ENCODE measurements around the gene TWIST1. TPM values are rescaled to one million over a fixed set of nuclear protein-coding genes. Genes with fewer than 3 reads are reported as not detected.

Gene TWIST1
- total RNA-seq, 5 donors from 2014 or later (not counting 1 experiment from before 2014, with no cell fraction given) = 0.16 to 0.92 (median 0.18) TPM; not detected in 2

GRCh38 chr7:19091550-19092200 lies 25.8 kb downstream of the TWIST1 start:
- Histone ChIP-seq H3K27ac (ENCODE audit: low read length) (no peak overlapping the region), H3K9me3 (no peaks in the 10 kb centered on the region), H3K27me3 (replicated peaks in 1 of 2; ENCODE audit: control insufficient read depth in 2 of 2, extremely low read depth in 1 of 2, insufficient read depth in 2 of 2, low read length in 1 of 2) (peaks cover 0 to 2% of the 10 kb centered on the region in 2 experiments), H3K4me3 (ENCODE audit: control insufficient read depth in 1 of 2, extremely low read depth in 1 of 2, low read length in 1 of 2) (no peak overlapping the region), H3K4me1 (ENCODE audit: control insufficient read depth in 1 of 2, extremely low read depth in 1 of 2, insufficient read depth in 2 of 2, low read length in 2 of 2) (no peaks in the 10 kb centered on the region), H3K36me3 (ENCODE audit: control insufficient read depth in 2 of 2, extremely low read depth in 1 of 2, insufficient read depth in 1 of 2, low read length in 1 of 2) (no peaks in the 10 kb centered on the region)
- POLR2A ChIA-PET = no interaction called here
- Mint-ChIP-seq H3K9me3 (peaks cover 0 to 4% (median 0%) of the 10 kb centered on the region in 3 donors), H3K27ac (no peak overlapping the region), H3K4me3 (no peak overlapping the region), H3K36me3 (no peaks in the 10 kb centered on the region), H3K27me3 (no peaks in the 10 kb centered on the region), H3K4me1 (no peaks in the 10 kb centered on the region)
- DNase-seq (no peak), ATAC-seq (replicated peaks in 1 of 4) (no peak)
- CTCF ChIA-PET = no interaction called here
- no CpG with 5 or more reads among the region's 6 CpGs for WGBS (ENCODE audit: insufficient coverage)

GRCh38 chr7:19090526-19090925 lies 26.9 kb downstream of the TWIST1 start:
- no peak for DNase-seq
- Histone ChIP-seq H3K4me1 (ENCODE audit: control insufficient read depth in 1 of 2, extremely low read depth in 1 of 2, insufficient read depth in 2 of 2, low read length in 2 of 2) (no peaks in the 10 kb centered on the region), H3K27ac (ENCODE audit: low read length) (no peak overlapping the region), H3K4me3 (ENCODE audit: control insufficient read depth in 1 of 2, extremely low read depth in 1 of 2, low read length in 1 of 2) (no peak overlapping the region), H3K27me3 (replicated peaks in 1 of 2; ENCODE audit: control insufficient read depth in 2 of 2, extremely low read depth in 1 of 2, insufficient read depth in 2 of 2, low read length in 1 of 2) (peaks cover 0 to 2% of the 10 kb centered on the region in 2 experiments), H3K9me3 (no peaks in the 10 kb centered on the region), H3K36me3 (ENCODE audit: control insufficient read depth in 2 of 2, extremely low read depth in 1 of 2, insufficient read depth in 1 of 2, low read length in 1 of 2) (no peaks in the 10 kb centered on the region)
- Mint-ChIP-seq H3K27ac (no peak overlapping the region), H3K27me3 (no peaks in the 10 kb centered on the region), H3K36me3 (no peaks in the 10 kb centered on the region), H3K4me3 (no peak overlapping the region), H3K9me3 (peaks cover 0 to 4% (median 0%) of the 10 kb centered on the region in 3 donors), H3K4me1 (no peaks in the 10 kb centered on the region)
- CTCF ChIA-PET = no interaction called here
- ATAC-seq (replicated peaks in 1 of 4) = no peak
- POLR2A ChIA-PET = no interaction called here
- WGBS (ENCODE audit: insufficient coverage) = no CpG with 5 or more reads among the region's 2 CpGs

- Histone ChIP-seq H3K27me3 (replicated peaks in 1 of 2; ENCODE audit: control insufficient read depth in 2 of 2, extremely low read depth in 1 of 2, insufficient read depth in 2 of 2, low read length in 1 of 2) (peaks cover 0 to 2% of the 10 kb centered on the region in 2 experiments), H3K27ac (ENCODE audit: low read length) (no peak overlapping the region), H3K4me3 (ENCODE audit: control insufficient read depth in 1 of 2, extremely low read depth in 1 of 2, low read length in 1 of 2) (no peak overlapping the region), H3K9me3 (no peaks in the 10 kb centered on the region), H3K36me3 (ENCODE audit: control insufficient read depth in 2 of 2, extremely low read depth in 1 of 2, insufficient read depth in 1 of 2, low read length in 1 of 2) (no peaks in the 10 kb centered on the region), H3K4me1 (ENCODE audit: control insufficient read depth in 1 of 2, extremely low read depth in 1 of 2, insufficient read depth in 2 of 2, low read length in 2 of 2) (no peaks in the 10 kb centered on the region)
- Mint-ChIP-seq H3K36me3 (no peaks in the 10 kb centered on the region), H3K4me1 (no peaks in the 10 kb centered on the region), H3K9me3 (peaks cover 0 to 4% (median 0%) of the 10 kb centered on the region in 3 donors), H3K27ac (no peak overlapping the region), H3K4me3 (no peak overlapping the region), H3K27me3 (no peaks in the 10 kb centered on the region)
- ATAC-seq (replicated peaks in 1 of 4) = no peak
- CTCF ChIA-PET = no interaction called here
- DNase-seq = no peak
- WGBS (ENCODE audit: insufficient coverage) = 0% methylated on average over 1 of the region's 3 CpGs
- POLR2A ChIA-PET = no interaction called here
Observed at GRCh38 chr7:19089797-19090196, 27.6 kb downstream of the TWIST1 start.

GRCh38 chr7:19089378-19089777 lies 28.1 kb downstream of the TWIST1 start:
- Mint-ChIP-seq H3K9me3 (peaks cover 0 to 4% (median 0%) of the 10 kb centered on the region in 3 donors), H3K36me3 (no peaks in the 10 kb centered on the region), H3K4me1 (no peaks in the 10 kb centered on the region), H3K27ac (no peak overlapping the region), H3K4me3 (no peak overlapping the region), H3K27me3 (no peaks in the 10 kb centered on the region)
- H3K4me1 ChIP-seq (ENCODE audit: control insufficient read depth in 1 of 2, extremely low read depth in 1 of 2, insufficient read depth in 2 of 2, low read length in 2 of 2) = no peaks in the 10 kb centered on the region
- ChIA-PET POLR2A (no interaction called here), CTCF (no interaction called here)
- DNase-seq = no peak
- H3K36me3 ChIP-seq (ENCODE audit: control insufficient read depth in 2 of 2, extremely low read depth in 1 of 2, insufficient read depth in 1 of 2, low read length in 1 of 2) = no peaks in the 10 kb centered on the region
- peaks cover 0 to 2% of the 10 kb centered on the region in 2 experiments for H3K27me3 ChIP-seq (replicated peaks in 1 of 2; ENCODE audit: control insufficient read depth in 2 of 2, extremely low read depth in 1 of 2, insufficient read depth in 2 of 2, low read length in 1 of 2)
- no CpG with 5 or more reads among the region's 2 CpGs for WGBS (ENCODE audit: insufficient coverage)
- H3K4me3 ChIP-seq (ENCODE audit: control insufficient read depth in 1 of 2, extremely low read depth in 1 of 2, low read length in 1 of 2) = no peak overlapping the region
- H3K27ac ChIP-seq (ENCODE audit: low read length) = no peak overlapping the region
- no peaks in the 10 kb centered on the region for H3K9me3 ChIP-seq
- no peak for ATAC-seq (replicated peaks in 1 of 4)

- no peaks in the 10 kb centered on the region for H3K4me1 ChIP-seq (ENCODE audit: control insufficient read depth in 1 of 2, extremely low read depth in 1 of 2, insufficient read depth in 2 of 2, low read length in 2 of 2)
Observed at GRCh38 chr7:19080093-19080492, 37.3 kb downstream of the TWIST1 start.

GRCh38 chr7:19079066-19079465 lies 38.4 kb downstream of the TWIST1 start:
- ChIA-PET POLR2A (no interaction called here), CTCF (no interaction called here)
- Mint-ChIP-seq H3K4me1 (no peaks in the 10 kb centered on the region), H3K36me3 (no peaks in the 10 kb centered on the region), H3K27ac (no peak overlapping the region), H3K9me3 (peaks cover 6 to 21% (median 9%) of the 10 kb centered on the region in 3 donors), H3K4me3 (no peak overlapping the region), H3K27me3 (no peaks in the 10 kb centered on the region)
- H3K4me1 ChIP-seq (ENCODE audit: control insufficient read depth in 1 of 2, extremely low read depth in 1 of 2, insufficient read depth in 2 of 2, low read length in 2 of 2) = no peaks in the 10 kb centered on the region
- no CpG with 5 or more reads among the region's 4 CpGs for WGBS (ENCODE audit: insufficient coverage)
- no peak overlapping the region for H3K27ac ChIP-seq (ENCODE audit: low read length)
- H3K4me3 ChIP-seq (ENCODE audit: control insufficient read depth in 1 of 2, extremely low read depth in 1 of 2, low read length in 1 of 2) = no peak overlapping the region
- no peaks in the 10 kb centered on the region for H3K27me3 ChIP-seq (replicated peaks in 1 of 2; ENCODE audit: control insufficient read depth in 2 of 2, extremely low read depth in 1 of 2, insufficient read depth in 2 of 2, low read length in 1 of 2)
- H3K36me3 ChIP-seq (ENCODE audit: control insufficient read depth in 2 of 2, extremely low read depth in 1 of 2, insufficient read depth in 1 of 2, low read length in 1 of 2) = no peaks in the 10 kb centered on the region
- H3K9me3 ChIP-seq = no peaks in the 10 kb centered on the region
- ATAC-seq (replicated peaks in 1 of 4) = no peak
- no peak for DNase-seq

More at GRCh38 chr7:19080093-19080492, 37.3 kb downstream of the TWIST1 start:
- ChIA-PET POLR2A (no interaction called here), CTCF (no interaction called here)
- ATAC-seq (replicated peaks in 1 of 4) = no peak
- Mint-ChIP-seq H3K4me1 (no peaks in the 10 kb centered on the region), H3K4me3 (no peak overlapping the region), H3K36me3 (no peaks in the 10 kb centered on the region), H3K27ac (no peak overlapping the region), H3K9me3 (peaks cover 6 to 17% (median 9%) of the 10 kb centered on the region in 3 donors), H3K27me3 (no peaks in the 10 kb centered on the region)
- H3K36me3 ChIP-seq (ENCODE audit: control insufficient read depth in 2 of 2, extremely low read depth in 1 of 2, insufficient read depth in 1 of 2, low read length in 1 of 2) = no peaks in the 10 kb centered on the region
- no peak for DNase-seq
- 60% methylated on average over 1 of the region's 1 CpG for WGBS (ENCODE audit: insufficient coverage)
- H3K27me3 ChIP-seq (replicated peaks in 1 of 2; ENCODE audit: control insufficient read depth in 2 of 2, extremely low read depth in 1 of 2, insufficient read depth in 2 of 2, low read length in 1 of 2) = no peaks in the 10 kb centered on the region
- H3K9me3 ChIP-seq = no peaks in the 10 kb centered on the region
- H3K27ac ChIP-seq (ENCODE audit: low read length) = no peak overlapping the region
- H3K4me3 ChIP-seq (ENCODE audit: control insufficient read depth in 1 of 2, extremely low read depth in 1 of 2, low read length in 1 of 2) = no peak overlapping the region

- ATAC-seq (replicated peaks in 1 of 4) = no peak
- WGBS (ENCODE audit: insufficient coverage) = no CpG with 5 or more reads among the region's 1 CpG
- POLR2A ChIA-PET = no interaction called here
Observed at GRCh38 chr7:19069842-19070241, 47.6 kb downstream of the TWIST1 start.

More at GRCh38 chr7:19069842-19070241, 47.6 kb downstream of the TWIST1 start:
- no peaks in the 10 kb centered on the region for H3K4me1 Mint-ChIP-seq
- H3K27me3 ChIP-seq (replicated peaks in 1 of 2; ENCODE audit: control insufficient read depth in 2 of 2, extremely low read depth in 1 of 2, insufficient read depth in 2 of 2, low read length in 1 of 2) = peaks cover 0 to 6% of the 10 kb centered on the region in 2 experiments
- DNase-seq = no peak
- H3K4me3 Mint-ChIP-seq = no peak overlapping the region
- H3K4me3 ChIP-seq (ENCODE audit: control insufficient read depth in 1 of 2, extremely low read depth in 1 of 2, low read length in 1 of 2) = no peak overlapping the region
- H3K9me3 ChIP-seq = no peaks in the 10 kb centered on the region
- no peaks in the 10 kb centered on the region for H3K36me3 ChIP-seq (ENCODE audit: control insufficient read depth in 2 of 2, extremely low read depth in 1 of 2, insufficient read depth in 1 of 2, low read length in 1 of 2)
- H3K27me3 Mint-ChIP-seq = no peaks in the 10 kb centered on the region
- H3K27ac ChIP-seq (ENCODE audit: low read length) = no peak overlapping the region
- H3K9me3 Mint-ChIP-seq = peaks cover 0 to 10% (median 2%) of the 10 kb centered on the region in 3 donors
- no peaks in the 10 kb centered on the region for H3K36me3 Mint-ChIP-seq
- CTCF ChIA-PET = no interaction called here
- H3K4me1 ChIP-seq (ENCODE audit: control insufficient read depth in 1 of 2, extremely low read depth in 1 of 2, insufficient read depth in 2 of 2, low read length in 2 of 2) = no peaks in the 10 kb centered on the region
- H3K27ac Mint-ChIP-seq = no peak overlapping the region
